ENCODE data around the gene DUT.
A peak's percentile ranks its signal among the peaks of the same experiment; 100 is the strongest.
"Not testable (repeated sequence)": the region's sequence is repeated elsewhere in the genome, so short reads cannot be mapped to it uniquely, and the experiment has no call there.

Gene DUT

DNA sequence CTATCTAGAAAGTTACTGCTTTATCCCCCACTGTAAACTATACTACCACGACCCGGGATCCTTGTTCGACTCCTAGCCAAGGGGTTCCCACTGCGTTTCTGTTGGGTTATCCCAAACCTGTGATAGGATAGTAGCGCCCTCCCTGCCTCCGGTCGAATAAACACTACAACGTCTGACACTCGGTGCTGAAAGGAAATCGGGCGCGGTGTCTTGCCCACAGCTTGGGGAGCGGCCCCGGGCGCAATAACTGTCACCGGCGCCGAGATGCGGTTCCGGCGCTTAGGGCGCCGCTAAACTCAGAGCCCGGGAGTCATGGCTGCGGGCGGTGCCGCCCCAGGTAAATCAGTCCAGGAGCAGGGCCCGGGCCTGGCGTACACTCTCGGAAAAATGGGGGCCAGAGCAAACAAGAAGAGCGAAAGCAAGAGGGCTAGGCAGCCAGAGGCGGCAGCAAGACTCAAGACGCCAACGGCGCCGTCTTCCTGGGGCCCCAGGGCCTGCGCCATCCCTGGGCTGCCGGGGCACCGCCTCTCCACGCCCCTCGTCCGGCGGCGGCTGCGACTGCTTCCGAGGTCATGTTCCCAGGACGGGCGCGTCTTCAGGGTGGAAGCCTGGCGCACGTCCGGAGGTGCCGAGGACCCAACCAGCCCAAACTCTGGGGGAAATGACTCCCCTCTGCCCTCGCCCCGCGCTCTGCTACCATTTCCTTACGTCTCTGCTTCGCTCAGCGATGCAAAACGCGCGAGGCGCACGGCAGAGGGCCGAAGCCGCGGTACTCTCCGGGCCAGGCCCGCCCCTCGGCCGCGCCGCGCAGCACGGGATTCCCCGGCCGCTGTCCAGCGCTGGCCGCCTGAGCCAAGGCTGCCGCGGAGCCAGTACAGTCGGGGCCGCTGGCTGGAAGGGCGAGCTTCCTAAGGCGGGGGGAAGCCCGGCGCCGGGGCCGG, at the start of gene DUT:
Gene DUT (plus strand): TSS at position 575 of the 941 bp plus-strand sequence. CDS start 87 bp downstream, at position 662.
- DNase-seq (ENCODE audit: low read depth): peak; percentile 83

DNA sequence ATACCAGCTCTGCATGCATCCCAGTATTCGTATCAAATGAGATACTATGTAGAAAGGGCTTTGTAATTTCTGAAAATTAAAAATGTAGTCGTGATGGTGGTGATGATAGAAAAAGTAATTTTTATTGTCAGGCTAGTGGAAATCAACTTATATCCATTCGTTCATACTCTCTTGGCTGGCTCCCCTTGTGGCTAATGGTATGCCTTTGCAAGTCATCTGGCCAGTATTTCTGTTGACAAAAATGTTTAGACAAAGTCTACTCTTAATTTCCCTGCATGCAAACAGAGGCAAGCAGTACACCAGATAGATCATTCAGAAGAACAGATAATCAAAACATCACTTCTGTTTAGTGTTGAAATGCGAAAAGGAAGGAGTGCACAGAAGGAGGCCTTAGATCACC, 49.6 kb upstream of the DUT start:
- no peak for DNase-seq (ENCODE audit: low read depth)

DNA sequence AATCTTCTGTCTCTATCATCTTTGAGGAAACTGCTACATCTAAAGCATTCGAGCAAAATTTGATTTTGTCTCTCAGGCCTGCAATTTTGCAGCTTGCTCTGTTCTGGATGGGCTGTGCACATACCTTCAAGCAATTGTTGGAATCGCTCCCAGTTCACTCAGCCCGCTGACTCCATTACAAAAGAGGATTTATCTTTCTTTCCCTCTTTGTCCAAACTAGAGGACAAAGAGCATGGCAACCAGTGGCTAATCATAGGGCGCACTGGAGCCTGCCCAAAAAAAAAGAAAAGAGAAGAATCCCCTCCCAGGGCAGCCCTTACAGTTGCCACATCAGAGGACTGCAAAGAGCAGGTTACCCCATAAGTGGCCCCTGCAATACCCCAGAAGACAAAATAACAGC, 49.0 kb upstream of the DUT start:
- DNase-seq (ENCODE audit: low read depth): no peak

DNA sequence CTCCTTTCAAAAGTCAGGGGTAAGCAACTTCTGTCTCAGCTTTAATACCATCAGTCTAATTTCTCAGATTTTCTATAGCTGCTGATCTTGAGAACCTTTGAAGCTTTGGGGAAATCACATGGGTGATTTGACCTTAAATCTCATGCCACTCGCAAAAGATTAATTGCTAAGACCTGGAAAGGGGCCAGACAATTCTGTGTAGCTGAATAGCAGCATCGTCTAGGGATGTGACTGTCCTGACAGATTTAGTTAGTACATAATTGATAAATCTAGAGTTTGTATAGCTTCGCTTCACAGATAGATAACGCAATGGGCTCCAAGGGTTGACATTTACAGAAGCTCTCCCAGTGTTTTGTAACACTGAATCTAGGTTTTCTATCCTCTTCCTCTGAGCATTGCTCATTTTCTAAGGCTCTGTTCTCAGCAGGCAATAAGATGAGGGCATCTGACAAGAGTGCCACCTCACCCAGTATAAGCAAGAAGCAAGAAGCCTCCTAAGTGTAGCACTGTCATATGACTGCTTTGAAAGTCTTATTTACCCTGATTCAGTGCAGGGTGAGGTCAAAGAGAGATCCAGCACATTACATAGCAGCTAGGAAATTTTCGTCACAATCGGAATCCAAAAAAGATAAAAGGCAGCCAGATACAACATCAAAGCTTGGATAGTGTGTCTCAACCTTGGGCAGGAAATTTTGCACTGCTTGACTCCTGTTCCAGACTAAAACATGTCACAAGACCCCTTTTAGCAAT, 47.7 kb upstream of the DUT start:
- DNase-seq (ENCODE audit: low read depth): no peak

DNA sequence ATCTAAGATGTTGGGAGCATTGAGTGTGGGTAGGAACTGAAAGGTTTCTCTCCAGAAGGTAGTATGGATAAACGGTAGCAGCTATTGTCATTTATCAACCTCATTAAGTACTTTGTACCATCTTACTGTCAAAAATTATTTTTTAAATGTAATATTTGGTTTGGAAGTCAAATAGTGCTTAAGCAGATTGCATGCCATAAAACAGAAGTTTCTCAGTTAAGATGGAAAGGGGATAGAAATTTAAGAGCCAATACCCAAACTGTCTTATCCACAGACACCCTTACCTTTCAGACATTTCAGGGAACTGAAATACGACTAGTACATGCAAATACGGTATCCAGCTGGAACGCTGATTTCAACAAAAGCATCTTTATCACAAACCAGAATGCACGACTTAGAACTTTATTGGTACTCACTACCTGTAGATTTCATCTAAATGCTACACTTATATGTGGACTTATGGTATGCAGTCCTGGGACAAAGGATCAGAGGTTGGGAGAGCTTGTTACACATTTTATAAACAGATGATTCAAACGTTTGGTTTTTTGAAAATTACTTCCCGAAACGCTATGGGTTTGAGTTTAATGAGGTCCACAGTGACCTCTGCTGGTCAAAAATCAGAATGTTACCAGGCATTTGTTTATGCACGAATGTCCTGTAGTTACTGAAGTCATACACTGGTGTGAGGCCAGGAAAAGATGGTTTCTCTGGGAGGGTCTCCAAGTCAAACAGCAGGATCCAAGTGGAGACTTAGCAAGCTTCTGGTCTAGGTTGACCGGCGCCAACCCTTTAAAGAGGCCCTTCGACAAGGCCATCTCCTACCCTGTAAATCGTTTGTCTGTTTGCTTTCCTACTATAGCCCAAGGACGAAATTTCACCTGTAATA, 45.7 kb upstream of the DUT start:
- DNase-seq (ENCODE audit: low read depth): peak; percentile 76

DNA sequence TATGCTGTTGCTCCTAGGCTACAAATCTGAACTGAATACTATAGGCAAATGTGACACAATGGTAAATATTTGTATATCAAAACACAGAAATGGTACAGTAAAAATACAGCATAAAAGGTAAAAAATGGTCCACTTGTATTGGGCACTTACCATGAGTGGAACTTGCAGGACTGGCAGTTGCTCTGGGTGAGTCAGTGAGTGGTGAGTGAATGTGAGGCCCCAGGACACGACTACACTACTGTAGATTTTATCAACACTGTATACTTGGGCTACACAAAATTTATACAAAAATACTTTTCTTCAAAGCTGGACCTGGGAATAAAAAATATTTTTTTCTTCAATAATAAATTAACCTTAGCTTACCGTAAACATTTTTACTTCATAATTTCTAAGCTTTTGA, 41.6 kb upstream of the DUT start:
- DNase-seq (ENCODE audit: low read depth): no peak

DNA sequence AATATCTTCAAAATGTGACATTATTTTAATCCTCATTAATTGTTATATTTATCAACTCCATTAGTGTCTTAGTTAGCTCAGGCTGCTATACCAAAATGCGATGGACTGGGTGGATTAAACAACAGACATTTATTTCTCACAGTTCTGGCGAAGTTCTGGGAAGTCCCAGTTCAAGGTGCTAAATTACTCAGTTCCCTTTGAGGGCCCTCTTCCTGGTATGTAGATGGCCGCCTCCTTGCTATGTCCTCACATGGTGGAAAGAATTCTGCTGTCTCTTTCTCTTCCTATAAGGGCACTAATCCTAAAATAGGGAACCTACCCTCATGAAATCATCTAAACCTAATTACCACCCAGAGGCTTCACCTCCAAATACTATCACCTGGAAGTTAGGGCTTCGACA, 38.8 kb upstream of the DUT start:
- DNase-seq (ENCODE audit: low read depth): no peak

DNA sequence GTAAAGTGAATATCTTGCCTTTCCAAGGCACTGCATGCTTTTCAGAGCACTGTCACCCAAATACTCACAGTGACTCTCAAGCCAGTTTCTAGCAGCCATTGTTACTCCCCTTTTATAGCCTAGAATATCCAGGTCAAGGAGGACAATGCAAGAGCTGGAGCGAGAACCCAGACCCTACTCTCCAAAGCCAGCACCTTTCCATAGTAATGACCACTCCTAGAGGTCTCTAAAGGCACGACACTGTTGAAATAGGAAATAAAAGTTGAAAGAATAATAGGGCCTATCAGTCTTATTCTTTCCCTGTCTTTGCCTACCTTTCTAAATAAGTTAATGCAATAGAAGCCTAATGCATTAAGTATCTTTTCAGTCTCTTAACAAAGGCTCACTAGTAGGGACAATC, 33.6 kb upstream of the DUT start:
- DNase-seq (ENCODE audit: low read depth): no peak

DNA sequence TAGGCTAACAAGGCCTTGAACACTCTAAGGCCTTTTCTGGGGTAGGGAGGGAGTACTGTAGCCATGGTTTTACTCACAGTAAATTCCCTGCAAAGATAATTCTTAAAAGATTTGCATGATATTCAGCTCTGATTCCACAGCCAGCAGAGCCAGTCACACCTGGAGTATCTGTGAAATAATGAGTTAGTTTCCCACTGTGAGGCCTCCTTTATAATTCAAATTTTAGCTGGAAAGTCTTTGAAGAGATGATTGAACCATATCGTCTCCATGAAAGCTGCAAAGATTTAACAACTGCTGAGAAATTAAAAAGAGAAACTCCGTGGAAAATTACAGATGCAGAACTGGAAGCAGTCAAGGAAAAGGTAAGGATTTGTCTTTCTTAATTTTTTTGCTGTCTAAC, 32.3 kb upstream of the DUT start:
- DNase-seq (ENCODE audit: low read depth): no peak

DNA sequence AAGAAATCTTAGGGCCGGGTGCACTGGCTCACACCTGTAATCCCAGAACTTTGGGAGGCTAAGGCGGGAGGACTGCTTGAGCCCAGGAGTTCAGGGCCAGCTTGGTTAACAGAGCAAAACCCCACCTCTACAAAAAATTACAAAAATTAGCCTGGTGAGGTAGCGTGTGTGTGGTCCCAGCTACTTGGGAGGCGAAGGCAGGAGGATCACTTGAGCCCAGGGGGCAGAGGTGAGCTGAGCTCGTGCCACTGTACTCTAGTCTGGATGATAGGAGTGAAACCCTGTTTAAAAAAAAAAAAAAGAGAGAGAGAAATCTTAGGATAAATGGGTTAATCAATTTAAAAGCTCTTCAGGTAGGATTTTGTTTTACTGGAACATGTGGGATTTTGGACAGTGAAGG, 31.2 kb upstream of the DUT start:
- no peak for DNase-seq (ENCODE audit: low read depth)

DNA sequence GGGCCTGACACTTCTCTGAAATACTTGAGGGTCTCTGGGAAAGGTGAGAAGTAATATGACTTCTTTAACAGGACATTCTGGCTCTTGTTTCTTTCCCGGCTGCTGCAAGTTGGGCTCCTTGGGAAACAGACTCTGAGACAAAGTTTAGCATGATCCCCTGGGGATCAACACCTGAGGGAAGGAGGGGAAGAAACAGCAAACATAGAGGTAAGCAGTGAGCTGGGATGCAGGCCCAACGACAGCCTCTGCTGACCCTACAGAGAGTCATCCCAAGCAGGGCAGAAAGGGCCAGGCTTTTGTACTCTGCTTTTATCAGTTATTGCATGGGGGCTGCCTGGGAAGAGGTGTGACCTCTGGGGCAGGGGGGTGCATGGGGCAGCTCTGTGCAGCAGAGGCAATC, 26.8 kb upstream of the DUT start:
- no peak for DNase-seq (ENCODE audit: low read depth)

DNA sequence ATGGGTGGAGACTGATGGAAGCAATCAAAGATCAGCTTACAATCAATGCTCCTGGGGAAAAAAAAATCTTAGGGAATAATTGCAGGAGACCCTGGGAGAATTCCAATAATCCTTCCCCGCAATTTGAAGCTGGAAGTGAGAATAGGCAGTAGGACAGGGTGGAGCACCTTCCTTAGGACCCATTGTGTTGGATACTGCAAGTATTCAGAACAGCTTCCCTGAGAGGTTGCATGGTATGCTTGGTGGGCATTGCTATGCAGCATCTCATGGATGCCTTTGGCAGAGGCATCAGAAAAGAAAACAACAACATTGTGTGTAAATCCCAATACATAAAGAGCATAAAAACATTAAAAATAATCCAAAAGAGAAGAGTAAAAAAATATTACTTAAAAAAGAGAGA, 24.6 kb upstream of the DUT start:
- DNase-seq (ENCODE audit: low read depth): no peak

DNA sequence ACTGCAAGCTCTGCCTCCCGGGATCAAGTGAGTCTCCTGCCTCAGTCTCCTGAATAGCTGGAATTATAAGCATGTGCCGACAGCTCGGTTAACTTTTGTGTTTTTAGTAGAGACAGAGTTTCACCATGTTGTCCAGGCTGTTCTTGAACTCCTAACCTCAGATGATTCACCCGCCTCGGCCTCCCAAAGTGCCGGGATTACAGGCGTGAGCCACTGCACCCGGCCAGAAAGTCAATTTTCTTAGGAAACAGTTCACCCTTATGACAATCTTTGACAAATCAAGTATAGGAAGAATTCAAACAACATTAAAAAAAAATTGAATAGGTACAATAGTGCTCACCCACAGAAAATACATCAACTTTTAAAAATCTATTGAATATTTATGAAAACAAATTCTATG, 23.6 kb upstream of the DUT start:
- no peak for DNase-seq (ENCODE audit: low read depth)

DNA sequence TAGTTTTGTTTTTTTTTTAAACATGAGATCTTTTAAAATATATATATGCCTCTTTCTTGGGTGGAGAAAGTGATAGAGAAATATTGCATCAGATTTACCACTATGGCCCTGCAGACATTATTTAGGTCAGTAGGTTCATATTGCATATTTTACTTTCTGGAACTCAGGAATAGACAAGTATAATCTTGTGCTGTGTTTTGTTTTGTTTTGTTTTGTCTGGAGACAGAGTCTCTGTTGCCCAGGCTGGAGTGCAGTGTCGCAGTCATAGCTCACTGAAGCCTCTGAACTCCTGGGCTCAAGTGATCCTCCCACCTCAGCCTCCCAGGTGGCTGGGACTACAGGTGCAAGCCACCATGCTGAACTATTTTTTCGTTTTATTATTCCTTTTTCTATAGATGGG, 21.5 kb upstream of the DUT start:
- DNase-seq (ENCODE audit: low read depth): no peak

DNA sequence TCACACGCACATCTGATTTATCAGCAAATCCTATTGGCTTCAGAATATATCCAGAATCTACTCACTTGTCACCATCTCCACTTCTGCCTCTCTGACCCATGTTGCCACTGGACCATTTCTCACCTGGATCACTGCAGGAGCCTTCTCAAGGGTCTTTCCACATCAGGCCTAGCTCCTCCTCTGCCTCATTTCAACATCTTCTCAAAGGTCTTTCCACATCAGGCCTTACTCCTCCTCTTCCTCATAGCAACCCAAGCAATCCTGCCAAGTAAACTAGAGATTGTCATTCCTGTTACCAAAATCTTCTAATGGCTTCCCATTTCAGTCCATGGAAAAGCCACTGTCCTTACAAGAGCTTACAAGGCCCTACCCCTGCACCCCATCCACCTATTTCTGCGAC, 18.0 kb upstream of the DUT start:
- DNase-seq (ENCODE audit: low read depth): peak; percentile 44

DNA sequence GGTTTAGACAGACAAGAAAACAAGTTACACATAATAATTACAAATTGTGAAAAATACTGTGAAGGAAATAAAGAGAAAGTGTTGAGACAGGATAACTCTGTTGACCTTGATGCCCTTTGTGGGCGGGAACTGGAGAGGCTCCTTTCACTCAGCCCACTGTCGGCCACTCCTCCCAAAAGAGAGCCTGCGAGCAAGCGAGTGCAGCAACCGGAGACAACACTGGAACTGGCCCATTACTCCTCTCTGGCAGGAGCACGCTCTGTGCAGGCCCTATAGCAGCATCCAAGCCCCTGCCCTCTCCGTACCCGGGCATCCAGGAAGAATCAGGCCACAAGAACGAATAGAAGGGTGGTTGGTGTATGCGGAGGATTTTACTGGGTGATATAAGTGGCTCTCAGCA, 16.2 kb upstream of the DUT start:
- DNase-seq (ENCODE audit: low read depth): no peak

DNA sequence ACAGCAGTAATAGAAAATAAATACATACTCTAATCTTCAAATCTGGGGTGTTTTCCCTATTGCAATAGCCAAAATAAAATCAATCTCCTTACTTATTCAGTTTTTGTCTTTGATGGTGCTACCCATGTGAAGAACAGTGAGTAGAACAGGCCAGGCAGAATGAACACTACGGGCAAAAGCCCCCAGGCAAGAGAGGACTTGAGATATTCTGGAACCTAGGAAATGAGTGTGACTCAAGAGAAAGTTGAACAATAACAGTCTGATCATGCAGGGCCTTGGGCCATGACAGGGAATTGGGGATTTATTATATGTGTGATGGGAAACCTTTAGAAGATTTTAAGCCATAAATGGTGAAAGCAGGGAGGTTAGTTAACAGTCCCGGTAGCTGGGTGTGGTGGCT, 14.0 kb upstream of the DUT start:
- DNase-seq (ENCODE audit: low read depth): no peak

DNA sequence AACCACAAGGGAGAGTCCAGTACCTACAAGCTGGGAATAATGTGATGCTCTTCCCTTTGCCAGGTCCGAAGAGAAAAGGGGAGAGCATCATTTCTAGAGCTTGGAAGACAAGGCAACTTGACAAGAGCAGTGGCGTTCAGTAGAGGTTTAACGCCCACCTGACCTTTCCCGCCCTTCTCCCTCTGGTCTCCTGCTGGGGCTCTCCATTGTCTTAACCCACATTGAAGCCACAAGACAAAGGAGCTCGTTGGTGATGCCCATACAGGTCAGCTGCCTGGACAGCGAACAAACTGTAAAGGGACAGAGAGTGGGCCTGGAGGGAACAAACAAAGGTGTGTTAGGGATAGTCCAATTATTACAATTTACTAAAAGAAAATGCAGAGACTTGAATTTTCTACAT, 13.1 kb upstream of the DUT start:
- no peak for DNase-seq (ENCODE audit: low read depth)

DNA sequence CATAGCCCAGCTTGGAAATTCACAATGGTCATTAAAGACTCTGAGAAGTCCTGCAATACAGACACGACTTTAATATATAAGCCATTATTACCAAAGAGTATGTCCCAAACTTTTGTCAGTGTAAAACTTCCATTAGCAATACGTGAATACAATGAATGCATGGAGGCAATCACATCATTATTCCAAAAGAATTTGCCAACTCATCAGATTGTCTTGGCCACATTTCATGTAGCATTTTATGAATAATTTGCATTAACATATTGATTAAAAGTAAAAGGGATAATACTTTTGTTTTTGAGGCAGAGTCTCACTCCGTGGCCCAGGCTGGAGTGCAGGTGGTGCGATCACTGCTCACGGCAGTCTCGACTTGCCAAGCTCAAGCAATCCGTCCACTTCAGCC, 7.9 kb upstream of the DUT start:
- no peak for DNase-seq (ENCODE audit: low read depth)

DNA sequence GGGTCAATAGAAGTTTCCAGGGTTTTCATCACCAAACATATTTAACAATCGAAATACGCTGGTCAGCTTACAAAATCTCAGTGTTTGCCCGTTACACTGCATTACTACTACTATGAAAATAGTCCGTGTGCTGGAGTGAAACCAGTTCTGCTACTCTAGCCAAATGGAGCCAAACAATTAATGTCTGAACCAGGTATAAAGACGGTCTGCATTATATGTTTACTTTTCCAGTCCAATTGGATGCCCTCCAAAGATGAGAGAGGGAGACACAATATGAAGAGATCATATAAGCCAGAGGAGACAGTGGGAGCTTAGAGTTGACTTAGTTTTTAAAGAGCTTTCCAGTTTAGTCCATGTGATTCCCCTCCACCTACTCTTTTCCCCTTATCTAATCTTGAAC, 6.3 kb upstream of the DUT start:
- DNase-seq (ENCODE audit: low read depth): no peak

DNA sequence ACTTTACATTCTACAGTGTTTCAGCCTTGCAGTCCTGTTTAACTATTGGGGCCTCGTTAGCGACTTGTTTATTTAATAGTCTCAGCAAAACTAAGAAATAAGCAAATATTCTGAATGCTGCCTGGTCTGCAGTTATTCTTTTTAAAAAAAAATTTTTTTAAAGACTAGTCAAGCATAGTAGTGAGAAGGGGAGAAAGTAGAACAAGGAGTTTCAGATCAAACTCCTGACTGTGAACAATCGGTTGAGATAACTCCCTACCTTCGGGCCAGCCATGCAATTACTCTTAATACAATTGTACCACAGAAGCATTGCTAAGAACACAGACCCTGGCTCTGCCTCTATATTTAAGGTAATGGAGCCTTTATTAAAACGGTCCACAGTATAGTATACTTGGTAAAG, 5.8 kb upstream of the DUT start:
- DNase-seq (ENCODE audit: low read depth): no peak

DNA sequence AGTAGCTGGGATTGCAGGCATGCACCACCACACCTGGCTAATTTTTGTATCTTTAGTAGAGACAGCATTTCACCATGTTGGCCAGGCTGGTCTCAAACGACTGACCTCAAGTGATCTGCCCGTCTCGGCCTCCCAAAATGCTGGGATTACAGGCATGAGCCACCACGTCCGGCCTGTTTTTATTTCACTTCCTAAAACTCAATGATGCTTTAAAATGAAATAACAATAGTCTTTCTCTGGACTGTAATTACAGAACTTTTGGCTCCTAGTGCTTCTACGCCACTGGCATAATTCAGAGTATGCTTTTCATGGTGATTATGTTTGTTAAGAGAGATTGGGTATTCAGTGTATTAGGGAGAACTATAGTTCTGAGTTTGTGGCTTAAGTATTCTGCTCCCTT, 5.0 kb upstream of the DUT start:
- not testable (repeated sequence) for DNase-seq (ENCODE audit: low read depth)

All from fibroblast of gingiva (primary cell).